NCI-H128 (cell line): Measurements from ENCODE around the gene ZSWIM1.

ENCODE experiments used
- DNase-seq: peaks from one replicate; lab custom pipeline; 2025; ENCODE audit not compliant: unreplicated experiment; lab: John Stamatoyannopoulos, UW

Gene ZSWIM1

GRCh38 chr20:45880988-45881788 lies at the start of gene ZSWIM1:
TSS of gene ZSWIM1 (plus strand) at chr20:45881227. CDS start at chr20:45882593, 1,366 bp downstream.
- peak; percentile 99 for DNase-seq

- no peak for DNase-seq
Measured at GRCh38 chr20:45832619-45833018, 48.4 kb upstream of the ZSWIM1 start.

- DNase-seq, result peak; percentile 47
Measured at GRCh38 chr20:45833030-45833882, 47.8 kb upstream of the ZSWIM1 start, which contains the start of gene SNX21. TSS of gene SNX21 (plus strand) at chr20:45833799. CDS start at chr20:45833920, 121 bp downstream.

GRCh38 chr20:45833883-45834796 lies 46.9 kb upstream of the ZSWIM1 start:
- DNase-seq, result peak; percentile 47

GRCh38 chr20:45834797-45835161 lies 46.2 kb upstream of the ZSWIM1 start:
- DNase-seq, result no peak

- DNase-seq, result no peak
Measured at GRCh38 chr20:45835329-45835765, 45.7 kb upstream of the ZSWIM1 start.

GRCh38 chr20:45835825-45836224 lies 45.2 kb upstream of the ZSWIM1 start:
- no peak for DNase-seq

- DNase-seq, result no peak
Measured at GRCh38 chr20:45836841-45837240, 44.2 kb upstream of the ZSWIM1 start.

GRCh38 chr20:45840700-45841198 lies 40.3 kb upstream of the ZSWIM1 start:
- no peak for DNase-seq

GRCh38 chr20:45841407-45842129 lies 39.5 kb upstream of the ZSWIM1 start:
- no peak for DNase-seq

GRCh38 chr20:45842169-45842812 lies 38.7 kb upstream of the ZSWIM1 start:
- DNase-seq, result no peak

- DNase-seq, result no peak
Measured at GRCh38 chr20:45843506-45843905, 37.5 kb upstream of the ZSWIM1 start.

- no peak for DNase-seq
Measured at GRCh38 chr20:45845452-45845851, 35.6 kb upstream of the ZSWIM1 start.

- no peak for DNase-seq
Measured at GRCh38 chr20:45848421-45848820, 32.6 kb upstream of the ZSWIM1 start.

- no peak for DNase-seq
Measured at GRCh38 chr20:45848969-45849582, 32.0 kb upstream of the ZSWIM1 start.

- no peak for DNase-seq
Measured at GRCh38 chr20:45850238-45850637, 30.8 kb upstream of the ZSWIM1 start.

- no peak for DNase-seq
Measured at GRCh38 chr20:45850926-45851325, 30.1 kb upstream of the ZSWIM1 start.

GRCh38 chr20:45851501-45851900 lies 29.5 kb upstream of the ZSWIM1 start:
- DNase-seq, result no peak

- DNase-seq, result no peak
Measured at GRCh38 chr20:45852326-45852725, 28.7 kb upstream of the ZSWIM1 start.
